GM12878 (cell line): Measurements from ENCODE around the gene ZNF502.

Experiments used
- CTCF ChIP-seq, 3 experiments: IDR thresholded peaks in 2 of 3; conservative IDR thresholded peaks in 1 of 3; 2 replicates each; pipeline ENCODE4 v1.5.1; 2011; ENCODE audit warnings: low read depth in 3 of 3, low read length in 3 of 3, mild to moderate bottlenecking in 3 of 3, control low read depth in 2 of 3, moderate library complexity in 2 of 3, inconsistent platforms in 1 of 3, mixed read lengths in 1 of 3; ENCODE audit not compliant: control insufficient read depth in 2 of 3, insufficient read depth in 1 of 3; ENCODE audit errors: extremely low read depth in 1 of 3
- EP300 ChIP-seq, 2 experiments: fragments of 150-350 bp in 1 of 2; IDR thresholded peaks; 2 replicates each; pipeline ENCODE4 v1.6.1; 2011 to 2012; ENCODE audit warnings: low read depth in 2 of 2, low read length in 2 of 2, borderline replicate concordance in 1 of 2, improper control_type of control experiment in 1 of 2, inconsistent platforms in 1 of 2; ENCODE audit not compliant: control insufficient read depth in 1 of 2
- FOS ChIP-seq: IDR thresholded peaks from 3 replicates; pipeline ENCODE4 v1.6.1; 2011; ENCODE audit warnings: borderline replicate concordance; ENCODE audit not compliant: insufficient read length; ENCODE audit errors: extremely low read depth
- GABPA ChIP-seq: IDR thresholded peaks from 2 replicates; pipeline ENCODE4 v1.6.1; 2014; ENCODE audit warnings: antibody characterized with exemption, low read depth, mild to moderate bottlenecking, inconsistent platforms
- HCFC1 ChIP-seq: fragments of 150-350 bp; IDR thresholded peaks from 2 replicates; pipeline ENCODE4 v1.6.1; 2014; ENCODE audit warnings: low read length
- HDGF ChIP-seq: fragments of 450-650 bp; IDR thresholded peaks from 2 replicates; pipeline ENCODE4 v1.6.1; 2016; ENCODE audit warnings: antibody characterized with exemption
- MAX ChIP-seq: IDR thresholded peaks from 2 replicates; pipeline ENCODE4 v1.6.1; 2012; ENCODE audit warnings: low read depth, low read length, improper control_type of control experiment
- NR2C2 ChIP-seq: IDR thresholded peaks from 2 replicates; pipeline ENCODE4 v1.6.1; 2011; ENCODE audit warnings: borderline replicate concordance, low read depth; ENCODE audit not compliant: control insufficient read depth, insufficient read length
- RAD21 ChIP-seq: IDR thresholded peaks from 2 replicates; pipeline ENCODE4 v1.6.1; 2011; ENCODE audit warnings: mild to moderate bottlenecking, low read depth, low read length, moderate library complexity; ENCODE audit not compliant: insufficient read depth
- RCOR1 ChIP-seq: conservative IDR thresholded peaks from 2 replicates; pipeline ENCODE4 v1.6.1; 2012; ENCODE audit warnings: low read depth, low read length, improper control_type of control experiment
- RFX5 ChIP-seq: IDR thresholded peaks from 2 replicates; pipeline ENCODE4 v1.6.1; 2011; ENCODE audit warnings: low read depth, low read length, improper control_type of control experiment
- SREBF2 ChIP-seq: IDR thresholded peaks from 2 replicates; pipeline ENCODE4 v1.6.1; 2012; ENCODE audit warnings: mild to moderate bottlenecking, low read length
- TAF1 ChIP-seq: IDR thresholded peaks from 2 replicates; pipeline ENCODE4 v1.6.1; 2011; ENCODE audit warnings: mild to moderate bottlenecking, low read depth, low read length, borderline replicate concordance
- ZNF274 ChIP-seq: IDR thresholded peaks from one replicate; pipeline ENCODE4 v1.8.0; 2011; ENCODE audit not compliant: insufficient read length, insufficient read depth

GRCh38 chr3:44682182-44682896 is 30.1 kb upstream of the ZNF502 start:
- no peak for TF ChIP-seq RFX5
- TF ChIP-seq FOS = no peak
- no peak for TF ChIP-seq EP300 (IDR thresholded peaks at IDR 0.05; ENCODE audit: borderline replicate concordance in 1 of 2, control insufficient read depth in 1 of 2, low read depth in 2 of 2, low read length in 2 of 2)
- TF ChIP-seq CTCF (IDR thresholded peaks at IDR 0.05 in 2 of 3, conservative IDR thresholded peaks at IDR 0.05 in 1 of 3; ENCODE audit: control insufficient read depth in 2 of 3, extremely low read depth in 1 of 3, insufficient read depth in 1 of 3, low read depth in 3 of 3, low read length in 3 of 3) = no peak
- no peak for TF ChIP-seq NR2C2
- TF ChIP-seq HDGF = no peak
- no peak for TF ChIP-seq GABPA
- no peak for TF ChIP-seq RAD21
- TF ChIP-seq TAF1 = no peak
- no peak for TF ChIP-seq RCOR1
- TF ChIP-seq MAX = no peak
- TF ChIP-seq SREBF2 = no peak
- TF ChIP-seq HCFC1 = no peak
- TF ChIP-seq ZNF274 = no peak
